H9 (cell line): ENCODE data around the gene ZRANB3. TPM values are rescaled to one million over a fixed set of nuclear protein-coding genes. Genes with fewer than 3 reads are reported as not detected.

Source experiments
- DNase-seq: peaks from one replicate; pipeline ENCODE4 v3.0.0-alpha.2; 2017
- H2AFZ ChIP-seq: one replicate; pipeline ENCODE4 v1.6.1; 2013; ENCODE audit warnings: mild to moderate bottlenecking, low read length, control low read depth, moderate library complexity
- H2AK5ac ChIP-seq: 2 replicates; pipeline ENCODE4 v1.6.1; 2013; ENCODE audit warnings: low read length, control low read depth, mixed read lengths; ENCODE audit not compliant: insufficient read length
- H2BK120ac ChIP-seq: one replicate; pipeline ENCODE4 v1.6.1; 2013; ENCODE audit warnings: low read depth, mild to moderate bottlenecking, low read length, control low read depth, inconsistent platforms; ENCODE audit not compliant: poor library complexity, severe bottlenecking
- H2BK12ac ChIP-seq: 2 replicates; pipeline ENCODE4 v1.6.1; 2013; ENCODE audit warnings: low read length, control low read depth, mixed read lengths, low read depth; ENCODE audit not compliant: insufficient read length
- H2BK15ac ChIP-seq: 2 replicates; pipeline ENCODE4 v1.6.1; 2013; ENCODE audit warnings: low read depth, low read length, control low read depth
- H2BK20ac ChIP-seq: one replicate; pipeline ENCODE4 v1.6.1; 2013; ENCODE audit warnings: low read depth, mild to moderate bottlenecking, low read length, control low read depth, inconsistent platforms; ENCODE audit not compliant: poor library complexity, severe bottlenecking
- H2BK5ac ChIP-seq: 2 replicates; pipeline ENCODE4 v1.6.1; 2013; ENCODE audit warnings: low read length, control low read depth, mixed read lengths; ENCODE audit not compliant: insufficient read length
- H3K14ac ChIP-seq: 2 replicates; pipeline ENCODE4 v1.6.1; 2013; ENCODE audit warnings: low read length, control low read depth; ENCODE audit not compliant: insufficient read depth
- H3K18ac ChIP-seq: 2 replicates; pipeline ENCODE4 v1.6.1; 2013; ENCODE audit warnings: low read depth, mild to moderate bottlenecking, mixed read lengths, low read length, control low read depth; ENCODE audit not compliant: insufficient read length
- H3K23ac ChIP-seq: 2 replicates; pipeline ENCODE4 v1.6.1; 2013; ENCODE audit warnings: low read length, control low read depth, mixed read lengths, low read depth; ENCODE audit not compliant: insufficient read length
- H3K23me2 ChIP-seq: 2 replicates; pipeline ENCODE4 v1.6.1; 2013; ENCODE audit warnings: low read depth, mild to moderate bottlenecking, mixed read lengths, low read length, control low read depth; ENCODE audit not compliant: insufficient read length, poor library complexity, severe bottlenecking
- H3K27ac ChIP-seq: 2 replicates; pipeline ENCODE4 v1.5.1; 2013; ENCODE audit warnings: low read length, control low read depth, mixed read lengths, low read depth; ENCODE audit not compliant: insufficient read length
- H3K27me3 ChIP-seq: 2 replicates; pipeline ENCODE4 v1.6.1; 2013; ENCODE audit warnings: low read length, control low read depth, inconsistent platforms; ENCODE audit not compliant: insufficient read depth
- H3K4ac ChIP-seq: 2 replicates; pipeline ENCODE4 v1.6.1; 2013; ENCODE audit warnings: low read depth, mild to moderate bottlenecking, control low read depth, inconsistent platforms, low read length, moderate library complexity
- H3K4me1 ChIP-seq: 2 replicates; pipeline ENCODE4 v1.6.1; 2013; ENCODE audit warnings: low read length, control low read depth, inconsistent platforms; ENCODE audit not compliant: insufficient read depth
- H3K4me2 ChIP-seq: 2 replicates; pipeline ENCODE4 v1.6.1; 2013; ENCODE audit warnings: low read length, control low read depth, mixed read lengths; ENCODE audit not compliant: insufficient read length, insufficient read depth
- H3K56ac ChIP-seq: 2 replicates; pipeline ENCODE4 v1.6.1; 2013; ENCODE audit warnings: low read depth, mild to moderate bottlenecking, mixed read lengths, low read length, control low read depth; ENCODE audit not compliant: insufficient read length
- H3K79me1 ChIP-seq: 2 replicates; pipeline ENCODE4 v1.6.1; 2013; ENCODE audit warnings: low read depth, mild to moderate bottlenecking, moderate library complexity, low read length, control low read depth, inconsistent platforms; ENCODE audit not compliant: insufficient read depth, poor library complexity, severe bottlenecking
- H3K79me2 ChIP-seq: 2 replicates; pipeline ENCODE4 v1.6.1; 2013; ENCODE audit warnings: low read length, control low read depth, inconsistent platforms; ENCODE audit not compliant: insufficient read depth
- H3K9ac ChIP-seq: 2 replicates; pipeline ENCODE4 v1.6.1; 2013; ENCODE audit warnings: low read length, control low read depth, mixed read lengths; ENCODE audit not compliant: insufficient read length; ENCODE audit errors: extremely low read depth
- H3K9me3 ChIP-seq: one replicate; pipeline ENCODE4 v1.6.1; 2013; ENCODE audit warnings: low read depth, low read length, inconsistent platforms; ENCODE audit not compliant: control insufficient read depth
- H3T11ph ChIP-seq: one replicate; pipeline ENCODE4 v1.6.1; 2013; ENCODE audit warnings: mild to moderate bottlenecking, low read length, control low read depth, inconsistent platforms
- H4K20me1 ChIP-seq: one replicate; pipeline ENCODE4 v1.6.1; 2013; ENCODE audit not compliant: control insufficient read depth, insufficient read length, insufficient read depth
- H4K5ac ChIP-seq: 2 replicates; pipeline ENCODE4 v1.6.1; 2013; ENCODE audit warnings: low read depth, mild to moderate bottlenecking, mixed read lengths, low read length, control low read depth; ENCODE audit not compliant: insufficient read length
- H4K8ac ChIP-seq: replicated peaks from 2 replicates; pipeline ENCODE4 v1.6.1; 2013; ENCODE audit warnings: low read length, control low read depth, mixed read lengths, low read depth; ENCODE audit not compliant: insufficient read length
- H4K91ac ChIP-seq: 2 replicates; pipeline ENCODE4 v1.6.1; 2013; ENCODE audit warnings: low read depth, mild to moderate bottlenecking, moderate library complexity, mixed read lengths, low read length, control low read depth; ENCODE audit not compliant: insufficient read length
- H3K27ac Mint-ChIP-seq, 3 experiments: 2 replicates in 2 of 3; 3 replicates in 1 of 3; pipeline ENCODE4 v1.8.0; 2020 to 2021; ENCODE audit warnings: mixed read lengths in 3 of 3, mild to moderate bottlenecking in 1 of 3, moderate library complexity in 1 of 3
- H3K27me3 Mint-ChIP-seq: 2 replicates; pipeline ENCODE4 v1.8.0; 2021; ENCODE audit warnings: low read depth, mild to moderate bottlenecking, moderate library complexity, mixed read lengths
- H3K36me3 Mint-ChIP-seq, 3 experiments: 2 replicates in 2 of 3; 3 replicates in 1 of 3; pipeline ENCODE4 v1.8.0; 2020 to 2021; ENCODE audit warnings: low read depth in 3 of 3, mixed read lengths in 3 of 3; ENCODE audit not compliant: insufficient read depth in 1 of 3
- H3K4me1 Mint-ChIP-seq, 2 experiments: 2 replicates each; pipeline ENCODE4 v1.8.0; 2020; ENCODE audit warnings: mixed read lengths in 2 of 2
- H3K4me3 Mint-ChIP-seq, 2 experiments: 2 replicates in 1 of 2; 3 replicates in 1 of 2; pipeline ENCODE4 v1.8.0; 2020 to 2021; ENCODE audit warnings: mild to moderate bottlenecking in 2 of 2, mixed read lengths in 2 of 2, moderate library complexity in 1 of 2
- H3K9me3 Mint-ChIP-seq, 2 experiments: 2 replicates in 1 of 2; 3 replicates in 1 of 2; pipeline ENCODE4 v1.8.0; 2020; ENCODE audit warnings: mild to moderate bottlenecking in 2 of 2, mixed read lengths in 2 of 2, moderate library complexity in 1 of 2
- WGBS: extraction: QIAGEN DNeasy Blood & Tissue Kit; methylation state at CpG from one replicate; pipeline ENCODE4 v1.1.7; 2013; ENCODE audit warnings: missing lambda C conversion rate, low lambda C conversion rate, mixed read lengths; ENCODE audit not compliant: insufficient read length; ENCODE audit errors: extremely low coverage; 5-methylcytosine and 5-hydroxymethylcytosine counted together
- total RNA-seq: library from RNA; stranded (reverse); gene quantifications from 2 replicates; pipeline ENCODE4 v1.2.1, GENCODE V29; 2021
- TF ChIP-seq, protein P1 (sequence below): fragments of 200-600 bp; sonication (generic); conservative IDR thresholded peaks from 3 replicates; pipeline ENCODE4 v1.8.0; 2021; ENCODE audit warnings: antibody characterized with exemption, mild to moderate bottlenecking

ZRANB3 gene
- total RNA-seq, 1 experiment from 2014 or later, result 16.7 TPM

DNA sequence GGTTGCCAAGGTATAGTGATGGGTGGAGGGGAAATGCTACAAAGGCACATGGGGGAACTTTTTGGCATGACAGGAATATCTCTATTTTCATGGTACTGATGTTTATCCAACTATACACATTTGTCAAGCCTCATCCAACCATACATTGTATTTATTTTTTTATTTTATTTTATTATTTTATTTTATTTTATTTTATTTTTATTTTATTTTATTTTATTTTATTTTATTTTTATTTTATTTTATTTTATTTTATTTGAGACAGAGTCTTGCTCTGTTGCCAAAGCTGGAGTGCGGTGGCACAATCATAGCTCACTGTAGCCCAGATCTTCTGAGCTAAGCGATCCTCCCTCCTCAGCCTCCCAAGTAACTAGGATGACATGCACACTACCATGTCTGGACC lies 219.1 kb downstream of the ZRANB3 start:
- Histone ChIP-seq H3K9me3 (no peaks in the 10 kb centered on the region), H4K91ac (no peak overlapping the region), H3T11ph (no peak overlapping the region), H2BK15ac (no peak overlapping the region), H2AK5ac (no peak overlapping the region), H4K20me1 (no peaks in the 10 kb centered on the region), H3K9ac (no peak overlapping the region), H3K27me3 (no peaks in the 10 kb centered on the region), H3K4me2 (no peak overlapping the region), H3K79me2 (no peaks in the 10 kb centered on the region), H3K56ac (no peak overlapping the region), H3K23me2 (no peaks in the 10 kb centered on the region), H3K14ac (no peak overlapping the region), H2BK120ac (no peak overlapping the region), H3K18ac (no peak overlapping the region), H4K5ac (no peak overlapping the region), H2AFZ (no peak overlapping the region), H3K4me1 (peaks cover 2% of the 10 kb centered on the region; the same call in 1 of the 2 replicates), H3K4ac (no peak overlapping the region), H2BK20ac (no peak overlapping the region), H2BK12ac (no peak overlapping the region), H4K8ac (no peak overlapping the region), H3K27ac (no peak overlapping the region), H3K23ac (no peak overlapping the region), H3K79me1 (no peaks in the 10 kb centered on the region), H2BK5ac (no peak overlapping the region)
- Mint-ChIP-seq H3K4me1 (peaks cover 3 to 4% of the 10 kb centered on the region in 2 experiments; a peak in 3 of 4 replicates), H3K36me3 (peaks cover 3 to 7% (median 6%) of the 10 kb centered on the region in 3 experiments; a peak in 4 of 7 replicates), H3K27ac (no peak overlapping the region), H3K27me3 (no peaks in the 10 kb centered on the region), H3K4me3 (no peak overlapping the region), H3K9me3 (peaks cover 0 to 6% of the 10 kb centered on the region in 2 experiments; a peak in 1 of 5 replicates)
- WGBS, result no CpG with 5 or more reads among the region's 2 CpGs
- TF ChIP-seq, protein P1, sequence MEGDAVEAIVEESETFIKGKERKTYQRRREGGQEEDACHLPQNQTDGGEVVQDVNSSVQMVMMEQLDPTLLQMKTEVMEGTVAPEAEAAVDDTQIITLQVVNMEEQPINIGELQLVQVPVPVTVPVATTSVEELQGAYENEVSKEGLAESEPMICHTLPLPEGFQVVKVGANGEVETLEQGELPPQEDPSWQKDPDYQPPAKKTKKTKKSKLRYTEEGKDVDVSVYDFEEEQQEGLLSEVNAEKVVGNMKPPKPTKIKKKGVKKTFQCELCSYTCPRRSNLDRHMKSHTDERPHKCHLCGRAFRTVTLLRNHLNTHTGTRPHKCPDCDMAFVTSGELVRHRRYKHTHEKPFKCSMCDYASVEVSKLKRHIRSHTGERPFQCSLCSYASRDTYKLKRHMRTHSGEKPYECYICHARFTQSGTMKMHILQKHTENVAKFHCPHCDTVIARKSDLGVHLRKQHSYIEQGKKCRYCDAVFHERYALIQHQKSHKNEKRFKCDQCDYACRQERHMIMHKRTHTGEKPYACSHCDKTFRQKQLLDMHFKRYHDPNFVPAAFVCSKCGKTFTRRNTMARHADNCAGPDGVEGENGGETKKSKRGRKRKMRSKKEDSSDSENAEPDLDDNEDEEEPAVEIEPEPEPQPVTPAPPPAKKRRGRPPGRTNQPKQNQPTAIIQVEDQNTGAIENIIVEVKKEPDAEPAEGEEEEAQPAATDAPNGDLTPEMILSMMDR, result no peak
- DNase-seq, result no peak
